OCI-LY1 (cell line): ENCODE measurements around the gene MRRF.
"Not testable (repeated sequence)": the region's sequence is repeated elsewhere in the genome, so short reads cannot be mapped to it uniquely, and the experiment has no call there.

ENCODE experiments used
- H2AFZ ChIP-seq: fragments of 200-600 bp; sonication (generic), shearing (Covaris generic); 2 replicates; pipeline ENCODE4 v1.6.0; 2014; ENCODE audit warnings: antibody characterized with exemption, mild to moderate bottlenecking, low read length
- H3F3A ChIP-seq: fragments of 200-600 bp; sonication (generic), shearing (Covaris generic); 2 replicates; pipeline ENCODE4 v1.6.0; 2014; ENCODE audit warnings: mild to moderate bottlenecking, antibody characterized with exemption, low read length, moderate library complexity; ENCODE audit not compliant: insufficient read depth
- H3K27ac ChIP-seq: fragments of 200-600 bp; sonication (generic); 2 replicates; pipeline ENCODE4 v1.5.1; 2014; ENCODE audit warnings: low read length, mixed run types, mild to moderate bottlenecking, low read depth; ENCODE audit not compliant: poor library complexity, severe bottlenecking
- H3K27me3 ChIP-seq: fragments of 200-600 bp; sonication (generic); 2 replicates; pipeline ENCODE4 v1.6.0; 2014; ENCODE audit warnings: antibody characterized with exemption, mild to moderate bottlenecking, low read length, moderate library complexity; ENCODE audit not compliant: insufficient read depth
- H3K36me3 ChIP-seq: fragments of 200-600 bp; sonication (generic); 2 replicates; pipeline ENCODE4 v1.6.1; 2014; ENCODE audit warnings: mild to moderate bottlenecking, antibody characterized with exemption, low read length, moderate library complexity, mixed read lengths; ENCODE audit not compliant: insufficient read depth
- H3K4me1 ChIP-seq: fragments of 200-600 bp; sonication (generic); 2 replicates; pipeline ENCODE4 v1.5.1; 2014; ENCODE audit warnings: mild to moderate bottlenecking, low read length, moderate library complexity; ENCODE audit not compliant: insufficient read depth, severe bottlenecking
- H3K4me2 ChIP-seq: fragments of 200-600 bp; sonication (generic), shearing (Covaris generic); 2 replicates; pipeline ENCODE4 v1.6.1; 2014; ENCODE audit warnings: low read length
- H3K4me3 ChIP-seq: fragments of 200-600 bp; sonication (generic); 2 replicates; pipeline ENCODE4 v1.5.1; 2014; ENCODE audit warnings: low read length, low read depth, mild to moderate bottlenecking, mixed read lengths; ENCODE audit not compliant: poor library complexity, severe bottlenecking
- H3K79me2 ChIP-seq: fragments of 200-600 bp; shearing (Covaris generic); 2 replicates; pipeline ENCODE4 v1.6.1; 2016; ENCODE audit warnings: mixed run types, low read length, mixed read lengths; ENCODE audit not compliant: insufficient read depth
- H3K9ac ChIP-seq: fragments of 200-600 bp; sonication (generic), shearing (Covaris generic); 2 replicates; pipeline ENCODE4 v1.6.1; 2014; ENCODE audit warnings: mild to moderate bottlenecking, low read length, mixed read lengths
- H3K9me2 ChIP-seq: fragments of 200-600 bp; sonication (generic), shearing (Covaris generic); 2 replicates; pipeline ENCODE4 v1.6.1; 2014; ENCODE audit warnings: low read depth, mild to moderate bottlenecking, low read length, mixed read lengths
- H3K9me3 ChIP-seq: fragments of 200-600 bp; shearing (Covaris generic); 2 replicates; pipeline ENCODE4 v1.6.1; 2014; ENCODE audit warnings: low read length, mixed read lengths
- H4K20me1 ChIP-seq: fragments of 200-600 bp; sonication (generic), shearing (Covaris generic); 2 replicates; pipeline ENCODE4 v1.6.0; 2016; ENCODE audit warnings: mild to moderate bottlenecking, low read length; ENCODE audit not compliant: insufficient read depth
- CTCF ChIP-seq: fragments of 200-600 bp; sonication (generic), shearing (Covaris generic); IDR thresholded peaks from 2 replicates; pipeline ENCODE4 v1.5.1; 2017; ENCODE audit warnings: mild to moderate bottlenecking, antibody characterized with exemption, low read length, moderate library complexity, mixed read lengths
- EZH2 ChIP-seq: fragments of 200-600 bp; sonication (generic), shearing (Covaris generic); IDR thresholded peaks from 2 replicates; pipeline ENCODE4 v1.8.0; 2017; ENCODE audit warnings: borderline replicate concordance, mixed run types, mild to moderate bottlenecking, antibody characterized with exemption, low read length, moderate library complexity, mixed read lengths

MRRF gene

GRCh38 chr9:122322553-122322952 is 57.9 kb downstream of the MRRF start:
- Histone ChIP-seq H3K4me1 (no peaks in the 10 kb centered on the region), H3K27ac (no peak overlapping the region), H3K27me3 (no peaks in the 10 kb centered on the region), H3K4me3 (no peak overlapping the region), H3K4me2 (no peak overlapping the region), H3F3A (no peaks in the 10 kb centered on the region), H4K20me1 (no peaks in the 10 kb centered on the region), H3K36me3 (peaks cover 43% of the 10 kb centered on the region), H3K79me2 (no peaks in the 10 kb centered on the region; the same call in 1 of the 2 replicates), H3K9me2 (no peaks in the 10 kb centered on the region), H3K9me3 (no peaks in the 10 kb centered on the region), H3K9ac (no peak overlapping the region), H2AFZ (no peak overlapping the region)
- TF ChIP-seq CTCF (no peak), EZH2 (no peak)

GRCh38 chr9:122324665-122325064 is 60.0 kb downstream of the MRRF start:
- not testable (repeated sequence) for H3K9me2 ChIP-seq, H4K20me1 ChIP-seq, H3K27me3 ChIP-seq, H3K4me2 ChIP-seq, H2AFZ ChIP-seq, H3K9me3 ChIP-seq, H3K79me2 ChIP-seq, H3K27ac ChIP-seq, H3K9ac ChIP-seq, H3K4me3 ChIP-seq, H3F3A ChIP-seq, H3K4me1 ChIP-seq
- H3K36me3 ChIP-seq = peaks cover 34% of the 10 kb centered on the region

GRCh38 chr9:122325124-122325523 is 60.4 kb downstream of the MRRF start:
- TF ChIP-seq CTCF (no peak), EZH2 (no peak)
- Histone ChIP-seq H3K4me3 (no peak overlapping the region), H3K36me3 (peaks cover 34% of the 10 kb centered on the region), H3K9ac (no peak overlapping the region), H3K79me2 (no peaks in the 10 kb centered on the region; the same call in 1 of the 2 replicates), H2AFZ (no peak overlapping the region), H3F3A (no peaks in the 10 kb centered on the region), H3K4me1 (no peaks in the 10 kb centered on the region), H3K27ac (no peak overlapping the region), H3K9me3 (no peaks in the 10 kb centered on the region), H4K20me1 (no peaks in the 10 kb centered on the region), H3K9me2 (no peaks in the 10 kb centered on the region), H3K27me3 (no peaks in the 10 kb centered on the region), H3K4me2 (no peak overlapping the region)

GRCh38 chr9:122327175-122327574 is 62.5 kb downstream of the MRRF start:
- H3K36me3 ChIP-seq = peaks cover 25% of the 10 kb centered on the region
- H3K9me3 ChIP-seq = no peaks in the 10 kb centered on the region
- no peaks in the 10 kb centered on the region for H4K20me1 ChIP-seq
- no peak overlapping the region for H2AFZ ChIP-seq
- H3K27ac ChIP-seq = no peak overlapping the region
- no peak for TF ChIP-seq EZH2
- TF ChIP-seq CTCF = no peak
- H3K4me1 ChIP-seq = no peaks in the 10 kb centered on the region
- no peak overlapping the region for H3K4me2 ChIP-seq
- no peak overlapping the region for H3K4me3 ChIP-seq
- no peak overlapping the region for H3K9ac ChIP-seq
- no peaks in the 10 kb centered on the region for H3F3A ChIP-seq
- H3K79me2 ChIP-seq = no peaks in the 10 kb centered on the region
- no peaks in the 10 kb centered on the region for H3K9me2 ChIP-seq
- no peaks in the 10 kb centered on the region for H3K27me3 ChIP-seq
